Gastrocnemius medialis (tissue), 4 donors: ENCODE data around the gene DDX31. TPM values are rescaled to one million over a fixed set of nuclear protein-coding genes. Genes with fewer than 3 reads are reported as not detected.
"Not testable (repeated sequence)": the region's sequence is repeated elsewhere in the genome, so short reads cannot be mapped to it uniquely, and the experiment has no call there.

Source experiments
- ATAC-seq, 2 donors: fragments of 150-250 bp; one replicate each; pipeline ENCODE4 v1.9.1; 2016
- DNase-seq, 2 donors: peaks; one replicate each; pipeline ENCODE4 v3.0.0-alpha.2; 2019
- H3K27ac ChIP-seq, 4 donors: fragments of 200-600 bp; sonication (generic); 1 replicate in 1 of 4; 2 replicates in 3 of 4; pipeline ENCODE4 v1.5.1; 2016 to 2018; ENCODE audit warnings: mild to moderate bottlenecking in 2 of 4, moderate library complexity in 1 of 4
- H3K27me3 ChIP-seq, 3 donors: fragments of 200-600 bp; sonication (generic) in 2 of 3; 1 replicate in 1 of 3; 2 replicates in 2 of 3; pipeline versions ENCODE4 v1.5.1 to v1.6.0; 2016 to 2019; ENCODE audit warnings: mild to moderate bottlenecking in 1 of 3, moderate library complexity in 1 of 3
- H3K36me3 ChIP-seq, 2 donors: fragments of 200-600 bp; sonication (generic) in 1 of 2; one replicate each; pipeline ENCODE4 v1.5.1; 2017 to 2018
- H3K4me1 ChIP-seq, 2 donors: fragments of 200-600 bp; sonication (generic) in 1 of 2; one replicate each; pipeline ENCODE4 v1.5.1; 2016 to 2017; ENCODE audit warnings: mild to moderate bottlenecking in 2 of 2
- H3K4me3 ChIP-seq, 4 donors: fragments of 200-600 bp; sonication (generic) in 3 of 4; 1 replicate in 1 of 4; 2 replicates in 3 of 4; pipeline ENCODE4 v1.5.1; 2016 to 2019; ENCODE audit warnings: mild to moderate bottlenecking in 2 of 4
- H3K9me3 ChIP-seq, 3 donors: fragments of 200-600 bp; sonication (generic) in 2 of 3; 1 replicate in 1 of 3; 2 replicates in 2 of 3; pipeline ENCODE4 v1.5.1; 2016 to 2019
- POLR2A ChIP-seq, 2 donors: fragments of 450-650 bp; IDR thresholded peaks; one replicate each; pipeline ENCODE4 v1.6.1; 2017; ENCODE audit warnings: antibody characterized with exemption in 2 of 2, mild to moderate bottlenecking in 2 of 2, moderate library complexity in 2 of 2
- in situ Hi-C, 4 donors: fragments of 200-750 bp; cut with MboI; loops; one replicate each; pipeline versions ENCODE4 v1.15.0 to v1.8.0; 2017; ENCODE audit warnings: low sequenced_read_pairs in 4 of 4
- intact Hi-C: fragments of 100-400 bp; cut with DNase I; formaldehyde crosslinking; loops from one replicate; pipeline ENCODE4 v1.15.1; 2023; ENCODE audit warnings: low total_unique reads
- total RNA-seq, 4 donors: library from RNA; depleted of rRNA; stranded (reverse); fragments of >200 nt; gene quantifications; one replicate each; pipeline versions ENCODE4 v1.1.0 to v1.2.3, GENCODE V29; 2016
- TF ChIP-seq, protein P1 (sequence below), 5 experiments: fragments of 450-650 bp in 3 of 5; fragments of 200-600 bp in 2 of 5; sonication (generic) in 2 of 5; IDR thresholded peaks in 4 of 5; conservative IDR thresholded peaks in 1 of 5; 1 replicate in 4 of 5; 2 replicates in 1 of 5; pipeline ENCODE4 v1.5.1; 2016 to 2019; ENCODE audit warnings: antibody characterized with exemption in 5 of 5, mild to moderate bottlenecking in 3 of 5, moderate library complexity in 3 of 5

The DDX31 gene
- total RNA-seq, 4 donors from 2014 or later: 5.4 to 8.8 (median 6.4) TPM

DNA sequence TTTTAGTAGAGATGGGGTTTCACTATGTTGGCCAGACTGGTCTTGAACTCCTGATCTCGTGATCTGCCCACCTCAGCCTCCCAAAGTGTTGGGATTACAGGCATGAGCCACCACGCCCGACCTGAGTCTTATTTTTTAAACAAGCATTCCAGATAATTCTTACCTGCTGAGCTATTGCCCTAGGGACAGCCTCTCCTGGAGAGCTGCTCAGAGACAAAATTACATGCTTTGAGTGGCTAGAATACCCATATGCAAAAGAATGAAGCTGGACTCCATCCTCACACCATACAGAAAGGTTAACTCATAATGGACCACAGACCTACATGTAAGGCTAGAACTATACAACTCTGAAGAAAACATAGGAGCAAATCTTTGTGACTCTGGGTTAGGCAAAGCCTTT, 42.1 kb upstream of the DDX31 start:
- no peak for ATAC-seq
- Histone ChIP-seq H3K4me1 (no peaks in the 10 kb centered on the region), H3K36me3 (no peaks in the 10 kb centered on the region), H3K4me3 (no peak overlapping the region), H3K27ac (no peak overlapping the region), H3K27me3 (peaks cover 0 to 4% (median 1%) of the 10 kb centered on the region in 3 donors), H3K9me3 (no peaks in the 10 kb centered on the region)
- TF ChIP-seq, protein P1, sequence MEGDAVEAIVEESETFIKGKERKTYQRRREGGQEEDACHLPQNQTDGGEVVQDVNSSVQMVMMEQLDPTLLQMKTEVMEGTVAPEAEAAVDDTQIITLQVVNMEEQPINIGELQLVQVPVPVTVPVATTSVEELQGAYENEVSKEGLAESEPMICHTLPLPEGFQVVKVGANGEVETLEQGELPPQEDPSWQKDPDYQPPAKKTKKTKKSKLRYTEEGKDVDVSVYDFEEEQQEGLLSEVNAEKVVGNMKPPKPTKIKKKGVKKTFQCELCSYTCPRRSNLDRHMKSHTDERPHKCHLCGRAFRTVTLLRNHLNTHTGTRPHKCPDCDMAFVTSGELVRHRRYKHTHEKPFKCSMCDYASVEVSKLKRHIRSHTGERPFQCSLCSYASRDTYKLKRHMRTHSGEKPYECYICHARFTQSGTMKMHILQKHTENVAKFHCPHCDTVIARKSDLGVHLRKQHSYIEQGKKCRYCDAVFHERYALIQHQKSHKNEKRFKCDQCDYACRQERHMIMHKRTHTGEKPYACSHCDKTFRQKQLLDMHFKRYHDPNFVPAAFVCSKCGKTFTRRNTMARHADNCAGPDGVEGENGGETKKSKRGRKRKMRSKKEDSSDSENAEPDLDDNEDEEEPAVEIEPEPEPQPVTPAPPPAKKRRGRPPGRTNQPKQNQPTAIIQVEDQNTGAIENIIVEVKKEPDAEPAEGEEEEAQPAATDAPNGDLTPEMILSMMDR (IDR thresholded peaks at IDR 0.05 in 4 of 5, conservative IDR thresholded peaks at IDR 0.05 in 1 of 5): no peak
- TF ChIP-seq POLR2A (IDR thresholded peaks at IDR 0.05): no peak
- intact Hi-C loops (no loop called here), in situ Hi-C loops (no loop called here)
- DNase-seq: no peak

DNA sequence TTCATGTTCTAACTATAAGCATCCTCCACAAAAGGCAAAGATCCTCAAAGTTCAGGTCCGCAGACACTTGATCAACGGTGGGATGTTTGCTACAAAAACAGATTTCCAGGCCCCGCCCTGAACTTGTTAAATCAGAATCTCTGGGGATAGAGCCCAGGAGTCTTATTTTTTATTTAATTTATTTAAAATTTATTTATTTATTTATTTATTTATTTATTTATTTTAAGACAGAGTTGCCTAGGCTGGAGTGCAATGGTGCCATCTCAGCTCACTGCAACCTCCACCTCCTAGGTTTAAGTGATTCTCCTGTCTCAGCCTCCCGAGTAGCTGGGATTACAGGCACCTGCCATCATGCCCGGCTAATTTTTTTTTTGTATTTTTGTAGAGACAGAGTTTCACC, 41.4 kb upstream of the DDX31 start:
- DNase-seq, H3K4me1 ChIP-seq, intact Hi-C loops, in situ Hi-C loops, ATAC-seq, H3K4me3 ChIP-seq, H3K27ac ChIP-seq, H3K36me3 ChIP-seq, H3K9me3 ChIP-seq, H3K27me3 ChIP-seq: not testable (repeated sequence)

DNA sequence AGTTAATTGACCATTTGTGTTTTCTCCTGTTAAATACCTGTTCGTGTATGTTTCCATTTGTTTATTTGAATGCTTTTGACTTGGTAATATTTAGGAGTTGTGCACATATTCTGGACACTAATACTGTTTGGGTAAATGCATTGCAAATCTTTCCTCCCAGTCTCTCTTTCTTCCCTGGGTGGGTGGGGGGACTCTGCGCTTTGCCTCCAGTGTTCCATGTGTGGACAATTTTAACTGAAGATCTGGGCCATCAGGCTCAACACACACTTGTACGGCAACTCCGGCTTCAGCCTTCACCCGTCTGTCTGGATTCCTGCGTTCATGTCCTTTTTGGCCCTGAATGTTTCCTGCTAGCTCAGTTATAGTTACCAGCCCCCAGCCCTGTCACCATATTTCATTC, 40.5 kb upstream of the DDX31 start:
- H3K27me3 ChIP-seq: peaks cover 0 to 3% (median 0%) of the 10 kb centered on the region in 3 donors
- DNase-seq (no peak), ATAC-seq (no peak)
- TF ChIP-seq, protein P1 (IDR thresholded peaks at IDR 0.05 in 4 of 5, conservative IDR thresholded peaks at IDR 0.05 in 1 of 5): no peak
- no peak for TF ChIP-seq POLR2A (IDR thresholded peaks at IDR 0.05)
- intact Hi-C loops: no loop called here
- in situ Hi-C loops: no loop called here
- H3K27ac ChIP-seq: no peak overlapping the region
- no peak overlapping the region for H3K4me3 ChIP-seq
- H3K4me1 ChIP-seq: no peaks in the 10 kb centered on the region
- H3K36me3 ChIP-seq: no peaks in the 10 kb centered on the region
- no peaks in the 10 kb centered on the region for H3K9me3 ChIP-seq

DNA sequence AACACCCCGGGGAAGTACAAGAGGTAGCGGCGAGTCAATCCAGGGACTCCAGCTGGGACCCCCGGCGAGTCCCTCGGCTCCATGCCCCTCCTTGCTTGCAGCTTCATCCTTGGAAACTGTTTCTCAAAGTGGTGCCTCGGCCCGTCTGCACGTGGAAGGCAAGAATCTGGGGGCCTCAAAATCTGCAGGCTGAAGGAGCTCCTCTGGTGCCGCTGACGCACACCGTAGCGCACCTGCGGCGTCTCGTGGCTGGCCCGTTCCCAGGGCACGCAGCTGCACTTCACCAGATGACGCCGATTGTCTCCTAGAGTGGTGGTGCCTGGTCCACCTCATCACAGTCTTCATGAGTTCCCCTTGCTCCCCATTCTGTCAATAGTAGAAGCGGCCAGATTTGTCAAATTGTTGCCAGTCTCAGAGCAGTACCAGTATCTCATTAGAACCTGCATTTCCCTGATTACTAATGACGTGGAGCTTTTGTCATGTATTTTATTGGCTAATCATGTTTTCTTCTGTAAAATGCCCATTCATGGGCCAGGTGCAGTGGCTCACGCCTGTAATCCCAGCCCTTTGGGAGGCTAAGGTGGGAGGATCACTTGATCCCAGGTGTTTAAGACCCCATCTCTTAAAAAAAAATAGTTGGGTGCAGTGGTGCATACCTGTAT, 39.1 kb upstream of the DDX31 start:
- no peak for ATAC-seq
- Histone ChIP-seq H3K27me3 (peaks cover 0 to 3% (median 0%) of the 10 kb centered on the region in 3 donors), H3K9me3 (no peaks in the 10 kb centered on the region), H3K4me1 (no peaks in the 10 kb centered on the region), H3K27ac (no peak overlapping the region), H3K36me3 (no peaks in the 10 kb centered on the region), H3K4me3 (no peak overlapping the region)
- intact Hi-C loops (no loop called here), in situ Hi-C loops (no loop called here)
- no peak for DNase-seq
- TF ChIP-seq, protein P1 (IDR thresholded peaks at IDR 0.05 in 4 of 5, conservative IDR thresholded peaks at IDR 0.05 in 1 of 5): no peak
- TF ChIP-seq POLR2A (IDR thresholded peaks at IDR 0.05): no peak

DNA sequence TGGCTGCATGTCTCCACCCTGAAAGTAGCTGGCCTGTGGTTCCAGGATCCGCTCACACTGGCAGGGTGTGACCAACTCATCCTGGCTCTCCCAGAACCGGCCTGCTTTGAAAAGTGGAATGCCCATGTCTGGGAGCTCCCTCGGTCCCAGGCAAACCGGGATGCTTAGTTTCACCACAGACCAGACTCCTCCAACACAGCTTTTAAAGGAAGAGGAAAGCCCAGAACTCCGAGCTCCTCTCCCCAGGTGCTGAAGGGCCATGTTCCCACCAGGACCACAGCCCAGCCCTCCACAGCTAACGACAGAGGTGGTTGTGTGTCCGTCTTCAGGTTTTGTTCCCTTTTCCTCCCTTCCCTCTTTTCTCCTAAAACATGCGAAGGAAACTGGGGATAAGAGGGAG, 38.5 kb upstream of the DDX31 start:
- intact Hi-C loops (no loop called here), in situ Hi-C loops (no loop called here)
- ATAC-seq (no peak), DNase-seq (no peak)
- no peaks in the 10 kb centered on the region for H3K36me3 ChIP-seq
- H3K4me3 ChIP-seq: no peak overlapping the region
- no peaks in the 10 kb centered on the region for H3K4me1 ChIP-seq
- H3K27me3 ChIP-seq: peaks cover 0 to 3% (median 0%) of the 10 kb centered on the region in 3 donors
- H3K9me3 ChIP-seq: no peaks in the 10 kb centered on the region
- no peak overlapping the region for H3K27ac ChIP-seq
- TF ChIP-seq, protein P1 (IDR thresholded peaks at IDR 0.05 in 4 of 5, conservative IDR thresholded peaks at IDR 0.05 in 1 of 5): no peak
- no peak for TF ChIP-seq POLR2A (IDR thresholded peaks at IDR 0.05)
